ENCODE data around the gene UBE2N.

DNA sequence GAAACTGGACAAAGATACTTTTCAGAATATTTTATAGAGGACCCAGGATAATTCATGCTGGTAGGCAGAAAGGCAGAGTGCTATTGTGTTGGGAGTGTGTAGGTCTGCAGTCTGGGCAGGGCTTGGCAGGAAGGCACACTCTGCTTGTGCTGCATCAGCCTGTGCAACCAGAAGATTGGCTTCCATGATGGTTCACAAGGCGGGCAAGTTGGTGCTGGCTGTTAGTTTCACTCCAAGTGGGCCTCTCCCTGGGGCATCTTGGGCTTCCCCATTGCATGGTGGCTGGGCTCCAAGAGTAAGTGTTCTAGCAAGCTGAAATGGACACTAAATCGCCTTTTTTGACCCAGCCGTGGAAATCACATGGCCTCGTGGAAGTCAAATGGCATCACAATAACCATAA, 1.8 kb upstream of the UBE2N start:
- TF ChIP-seq, protein P1, sequence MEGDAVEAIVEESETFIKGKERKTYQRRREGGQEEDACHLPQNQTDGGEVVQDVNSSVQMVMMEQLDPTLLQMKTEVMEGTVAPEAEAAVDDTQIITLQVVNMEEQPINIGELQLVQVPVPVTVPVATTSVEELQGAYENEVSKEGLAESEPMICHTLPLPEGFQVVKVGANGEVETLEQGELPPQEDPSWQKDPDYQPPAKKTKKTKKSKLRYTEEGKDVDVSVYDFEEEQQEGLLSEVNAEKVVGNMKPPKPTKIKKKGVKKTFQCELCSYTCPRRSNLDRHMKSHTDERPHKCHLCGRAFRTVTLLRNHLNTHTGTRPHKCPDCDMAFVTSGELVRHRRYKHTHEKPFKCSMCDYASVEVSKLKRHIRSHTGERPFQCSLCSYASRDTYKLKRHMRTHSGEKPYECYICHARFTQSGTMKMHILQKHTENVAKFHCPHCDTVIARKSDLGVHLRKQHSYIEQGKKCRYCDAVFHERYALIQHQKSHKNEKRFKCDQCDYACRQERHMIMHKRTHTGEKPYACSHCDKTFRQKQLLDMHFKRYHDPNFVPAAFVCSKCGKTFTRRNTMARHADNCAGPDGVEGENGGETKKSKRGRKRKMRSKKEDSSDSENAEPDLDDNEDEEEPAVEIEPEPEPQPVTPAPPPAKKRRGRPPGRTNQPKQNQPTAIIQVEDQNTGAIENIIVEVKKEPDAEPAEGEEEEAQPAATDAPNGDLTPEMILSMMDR (IDR thresholded peaks at IDR 0.05; ENCODE audit: insufficient read depth, low read length, poor library complexity, severe bottlenecking): no peak
- TF ChIP-seq EZH2phosphoT487 (conservative IDR thresholded peaks at IDR 0.05; ENCODE audit: low read length): no peak
